Ascending aorta (tissue), 2 donors: ENCODE results near the gene EHMT1. TPM values are rescaled to one million over a fixed set of nuclear protein-coding genes. Genes with fewer than 3 reads are reported as not detected.

Experiments used
- DNase-seq, 2 donors: peaks; one replicate each; pipeline ENCODE4 v3.0.0-alpha.2; 2019; ENCODE audit warnings: low spot score in 2 of 2
- H3K27ac ChIP-seq, 2 donors: fragments of 200-600 bp; sonication (generic); one replicate each; pipeline ENCODE4 v1.5.1; 2016 to 2017; ENCODE audit warnings: mild to moderate bottlenecking in 1 of 2
- H3K27me3 ChIP-seq: fragments of 200-600 bp; sonication (generic); one replicate; pipeline ENCODE4 v1.5.1; 2017
- H3K36me3 ChIP-seq, 2 donors: fragments of 200-600 bp; sonication (generic); one replicate each; pipeline ENCODE4 v1.5.1; 2016
- H3K4me1 ChIP-seq, 2 donors: fragments of 200-600 bp; sonication (generic); one replicate each; pipeline ENCODE4 v1.5.1; 2016 to 2017; ENCODE audit warnings: mild to moderate bottlenecking in 1 of 2
- H3K4me3 ChIP-seq, 2 donors: fragments of 200-600 bp; sonication (generic); one replicate each; pipeline ENCODE4 v1.5.1; 2016 to 2017; ENCODE audit warnings: mild to moderate bottlenecking in 1 of 2
- H3K9me3 ChIP-seq, 2 donors: fragments of 200-600 bp; sonication (generic); one replicate each; pipeline ENCODE4 v1.5.1; 2016
- intact Hi-C: fragments of 100-400 bp; cut with DNase I; formaldehyde crosslinking; loops from one replicate; pipeline ENCODE4 v1.15.1; 2023
- total RNA-seq: library from RNA; depleted of rRNA; stranded (reverse); fragments of >200 nt; gene quantifications from one replicate; pipeline ENCODE4 v1.1.0, GENCODE V29; 2016
- TF ChIP-seq, protein P1 (sequence below), 3 experiments: fragments of 200-600 bp in 2 of 3; fragments of 450-650 bp in 1 of 3; sonication (generic) in 2 of 3; IDR thresholded peaks; one replicate each; pipeline ENCODE4 v1.5.1; 2016 to 2019; ENCODE audit warnings: antibody characterized with exemption in 3 of 3, mild to moderate bottlenecking in 1 of 3, moderate library complexity in 1 of 3

EHMT1 gene
- total RNA-seq, 1 donor from 2014 or later: 49.9 TPM

DNA sequence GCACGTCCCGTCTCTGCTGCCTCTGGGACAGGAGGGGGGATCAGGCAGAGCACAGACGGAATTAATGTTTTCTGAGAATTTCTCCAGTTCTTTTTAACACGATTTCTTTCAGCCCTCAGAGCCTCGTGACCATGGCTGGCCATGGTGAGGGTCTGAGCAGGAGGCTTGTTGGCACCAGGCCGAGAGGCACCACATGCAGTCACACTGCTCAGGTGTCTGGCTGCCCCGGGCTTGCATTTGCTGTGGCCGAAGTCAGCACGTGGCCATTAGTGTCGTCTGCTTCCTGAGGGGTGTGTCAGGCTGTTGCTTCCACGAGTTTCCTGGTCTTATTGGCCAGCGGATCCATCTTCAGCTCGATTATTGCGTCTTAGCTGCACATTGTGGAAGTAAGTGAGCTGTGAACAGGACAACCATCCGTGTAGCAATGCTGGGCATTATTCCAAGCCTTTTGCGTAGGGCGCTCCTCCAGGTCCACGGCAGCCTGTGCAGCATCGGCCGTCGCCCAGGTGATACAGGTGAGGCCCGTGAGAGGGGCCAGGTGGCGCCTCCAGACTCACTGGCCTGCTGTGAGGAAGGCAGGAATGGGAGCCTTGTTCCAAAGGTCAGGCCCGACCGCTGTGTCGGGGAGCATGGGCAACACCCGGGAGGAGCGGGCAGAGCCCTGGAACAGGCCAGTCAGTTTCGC, 144.6 kb downstream of the EHMT1 start:
- H3K9me3 ChIP-seq: no peaks in the 10 kb centered on the region
- TF ChIP-seq, protein P1, sequence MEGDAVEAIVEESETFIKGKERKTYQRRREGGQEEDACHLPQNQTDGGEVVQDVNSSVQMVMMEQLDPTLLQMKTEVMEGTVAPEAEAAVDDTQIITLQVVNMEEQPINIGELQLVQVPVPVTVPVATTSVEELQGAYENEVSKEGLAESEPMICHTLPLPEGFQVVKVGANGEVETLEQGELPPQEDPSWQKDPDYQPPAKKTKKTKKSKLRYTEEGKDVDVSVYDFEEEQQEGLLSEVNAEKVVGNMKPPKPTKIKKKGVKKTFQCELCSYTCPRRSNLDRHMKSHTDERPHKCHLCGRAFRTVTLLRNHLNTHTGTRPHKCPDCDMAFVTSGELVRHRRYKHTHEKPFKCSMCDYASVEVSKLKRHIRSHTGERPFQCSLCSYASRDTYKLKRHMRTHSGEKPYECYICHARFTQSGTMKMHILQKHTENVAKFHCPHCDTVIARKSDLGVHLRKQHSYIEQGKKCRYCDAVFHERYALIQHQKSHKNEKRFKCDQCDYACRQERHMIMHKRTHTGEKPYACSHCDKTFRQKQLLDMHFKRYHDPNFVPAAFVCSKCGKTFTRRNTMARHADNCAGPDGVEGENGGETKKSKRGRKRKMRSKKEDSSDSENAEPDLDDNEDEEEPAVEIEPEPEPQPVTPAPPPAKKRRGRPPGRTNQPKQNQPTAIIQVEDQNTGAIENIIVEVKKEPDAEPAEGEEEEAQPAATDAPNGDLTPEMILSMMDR (IDR thresholded peaks at IDR 0.05): no peak
- intact Hi-C loops: loop anchor here (5.0 kb wide), 1 partner anchor 91 kb away; no protein-coding TSS in a partner anchor
- H3K27me3 ChIP-seq: no peaks in the 10 kb centered on the region
- H3K27ac ChIP-seq: no peak overlapping the region
- H3K36me3 ChIP-seq: peaks cover 27 to 74% of the 10 kb centered on the region in 2 donors
- no peak for DNase-seq
- H3K4me3 ChIP-seq: no peak overlapping the region
- H3K4me1 ChIP-seq: no peaks in the 10 kb centered on the region

DNA sequence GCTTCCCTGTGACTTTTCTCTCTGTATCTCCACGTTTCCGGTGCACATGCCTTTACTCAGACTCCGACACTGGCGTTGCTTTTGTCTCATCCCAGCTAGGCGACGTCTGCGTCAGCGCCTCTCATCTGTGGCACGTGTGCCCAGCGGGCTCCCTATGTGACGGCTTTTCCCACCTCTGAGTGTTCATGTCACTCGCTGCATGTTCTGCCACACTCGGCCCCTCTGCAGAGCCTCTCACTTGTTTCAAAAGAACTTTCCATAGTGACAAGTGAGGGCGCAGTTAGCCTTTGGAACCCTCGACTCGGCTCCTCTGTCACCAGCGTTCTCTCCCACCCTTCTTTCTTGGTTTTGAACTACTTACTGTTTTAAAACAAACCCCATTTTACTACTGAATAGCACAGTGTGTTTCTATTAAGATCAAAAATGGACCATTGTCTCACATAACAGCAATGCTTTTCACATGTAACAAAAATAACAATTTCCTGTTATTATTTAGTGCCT, 145.4 kb downstream of the EHMT1 start:
- Histone ChIP-seq H3K27ac (no peak overlapping the region), H3K4me3 (no peak overlapping the region), H3K36me3 (peaks cover 24 to 66% of the 10 kb centered on the region in 2 donors), H3K4me1 (no peaks in the 10 kb centered on the region), H3K9me3 (no peaks in the 10 kb centered on the region), H3K27me3 (no peaks in the 10 kb centered on the region)
- TF ChIP-seq, protein P1 (IDR thresholded peaks at IDR 0.05): no peak
- DNase-seq: no peak
- intact Hi-C loops: loop anchor here (5.0 kb wide), 1 partner anchor 92 kb away; no protein-coding TSS in a partner anchor

DNA sequence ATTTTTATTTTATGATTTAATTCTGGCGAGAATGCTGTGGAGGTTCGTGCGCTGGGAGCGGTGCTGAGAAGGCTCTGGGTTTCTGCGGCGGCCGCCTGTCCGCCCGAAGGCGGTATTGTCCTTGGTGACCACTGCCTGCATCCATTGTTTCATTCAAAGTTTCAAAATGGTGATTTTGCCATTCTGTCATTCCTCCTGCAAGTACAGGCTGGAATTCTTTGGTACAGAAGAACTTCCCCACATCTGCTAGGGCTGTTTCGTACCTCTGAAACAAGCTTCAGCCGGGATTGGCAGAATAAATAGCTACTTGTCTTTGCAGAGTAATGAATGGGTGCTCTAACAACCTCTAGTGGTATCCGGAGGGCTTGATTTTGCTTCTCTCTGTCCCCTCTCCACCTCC, 146.2 kb downstream of the EHMT1 start:
- H3K27me3 ChIP-seq: no peaks in the 10 kb centered on the region
- H3K4me3 ChIP-seq: no peak overlapping the region
- DNase-seq: no peak
- TF ChIP-seq, protein P1 (IDR thresholded peaks at IDR 0.05): no peak
- no peak overlapping the region for H3K27ac ChIP-seq
- H3K4me1 ChIP-seq: no peaks in the 10 kb centered on the region
- no peaks in the 10 kb centered on the region for H3K9me3 ChIP-seq
- peaks cover 24 to 63% of the 10 kb centered on the region in 2 donors for H3K36me3 ChIP-seq
- intact Hi-C loops: loop anchor here (5.0 kb wide), 1 partner anchor 93 kb away; no protein-coding TSS in a partner anchor

DNA sequence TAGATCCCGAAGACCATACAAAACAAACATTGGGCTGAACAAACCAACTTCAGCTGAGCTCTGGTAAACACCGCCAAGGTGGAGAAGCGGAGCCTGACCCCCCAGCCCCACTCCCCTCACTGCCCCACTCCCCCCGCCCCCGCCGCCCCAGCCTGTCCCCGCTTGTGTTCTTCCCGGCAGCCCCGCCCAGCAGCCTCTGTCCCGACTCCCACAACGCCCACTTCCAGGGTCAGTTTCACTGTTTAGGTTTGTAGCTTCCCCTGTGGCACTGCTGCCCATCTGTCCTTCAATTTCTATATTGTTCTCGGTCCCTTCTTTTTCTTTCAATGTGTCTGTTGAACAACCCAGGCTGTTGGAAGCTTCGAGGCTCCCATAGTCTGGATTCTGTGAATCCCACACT, 146.7 kb downstream of the EHMT1 start:
- H3K4me3 ChIP-seq: no peak overlapping the region
- TF ChIP-seq, protein P1 (IDR thresholded peaks at IDR 0.05): no peak
- no peaks in the 10 kb centered on the region for H3K27me3 ChIP-seq
- no peaks in the 10 kb centered on the region for H3K9me3 ChIP-seq
- intact Hi-C loops: no loop called here
- no peaks in the 10 kb centered on the region for H3K4me1 ChIP-seq
- H3K36me3 ChIP-seq: peaks cover 30 to 66% of the 10 kb centered on the region in 2 donors
- DNase-seq: no peak
- H3K27ac ChIP-seq: no peak overlapping the region

DNA sequence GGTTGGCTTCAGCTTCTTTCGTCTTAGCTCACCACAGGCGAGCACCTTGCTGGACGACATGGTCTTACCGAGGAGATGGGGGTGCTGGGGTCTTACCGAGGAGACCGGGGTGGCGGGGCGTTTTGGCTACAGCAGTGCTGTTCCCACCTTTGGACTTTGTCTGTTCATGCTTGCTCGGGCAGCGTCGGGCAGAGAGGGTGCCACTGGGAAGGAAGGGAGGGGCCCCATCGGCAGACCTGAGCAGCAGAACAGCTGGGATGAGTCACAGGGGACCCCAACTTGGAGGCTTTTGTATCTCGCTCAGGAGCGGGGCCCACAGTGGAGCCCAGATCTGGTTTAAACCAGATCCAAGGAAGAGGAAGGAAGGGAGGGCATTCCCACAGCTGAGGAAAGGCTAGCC, 152.8 kb downstream of the EHMT1 start:
- Histone ChIP-seq H3K4me3 (no peak overlapping the region), H3K9me3 (no peaks in the 10 kb centered on the region), H3K27me3 (no peaks in the 10 kb centered on the region), H3K36me3 (peaks cover 39 to 59% of the 10 kb centered on the region in 2 donors), H3K4me1 (no peaks in the 10 kb centered on the region), H3K27ac (no peak overlapping the region)
- no peak for DNase-seq
- intact Hi-C loops: no loop called here
- TF ChIP-seq, protein P1 (IDR thresholded peaks at IDR 0.05): no peak
